Calu3 (cell line): Measurements from ENCODE around the gene CCDC192. TPM values are rescaled to one million over a fixed set of nuclear protein-coding genes. Genes with fewer than 3 reads are reported as not detected.

Source experiments
- BruUV-seq: library from RNA; stranded (reverse); fragments of 400-500 nt; replicated peaks from 2 replicates; lab custom pipeline; 2021; lab: Mats Ljungman, UMichigan
- CTCF ChIA-PET: fragments of 300-600 bp; sonication (Branson Sonifier 250); formaldehyde crosslinking; loops from one replicate; lab custom pipeline; 2022; ENCODE audit warnings: antibody characterized with exemption; lab: Charles Lee
- DNase-seq: peaks from one replicate; pipeline ENCODE4 v3.0.0; 2022
- H3K27ac Mint-ChIP-seq: one replicate; pipeline ENCODE4 v1.8.0; 2022; ENCODE audit warnings: mixed read lengths; ENCODE audit not compliant: unreplicated experiment
- H3K27me3 Mint-ChIP-seq: one replicate; pipeline ENCODE4 v1.8.0; 2022; ENCODE audit warnings: mixed read lengths; ENCODE audit not compliant: unreplicated experiment
- H3K36me3 Mint-ChIP-seq: one replicate; pipeline ENCODE4 v1.8.0; 2022; ENCODE audit warnings: mild to moderate bottlenecking, moderate library complexity, mixed read lengths; ENCODE audit not compliant: insufficient read depth, unreplicated experiment
- H3K4me1 Mint-ChIP-seq: one replicate; pipeline ENCODE4 v1.8.0; 2022; ENCODE audit warnings: mild to moderate bottlenecking, low read depth, mixed read lengths; ENCODE audit not compliant: unreplicated experiment
- H3K4me3 Mint-ChIP-seq: one replicate; pipeline ENCODE4 v1.8.0; 2022; ENCODE audit warnings: mild to moderate bottlenecking, low read depth, moderate library complexity, mixed read lengths; ENCODE audit not compliant: unreplicated experiment
- H3K9me3 Mint-ChIP-seq: one replicate; pipeline ENCODE4 v1.8.0; 2022; ENCODE audit warnings: low read depth, mixed read lengths; ENCODE audit not compliant: unreplicated experiment
- CTCF ChIP-seq: fragments of 200-600 bp; IDR thresholded peaks from one replicate; pipeline ENCODE4 v1.8.0; 2022; ENCODE audit warnings: antibody characterized with exemption; ENCODE audit not compliant: unreplicated experiment
- intact Hi-C: fragments of 100-400 bp; cut with micrococcal nuclease; formaldehyde crosslinking; loops from one replicate; pipeline ENCODE4 v1.10.0; 2022; ENCODE audit not compliant: unreplicated experiment
- total RNA-seq: library from RNA; stranded (reverse); gene quantifications from 2 replicates; pipeline ENCODE4 v1.2.3, GENCODE V29; 2022

Gene CCDC192
- total RNA-seq, 1 experiment from 2014 or later, result 2.5 TPM

DNA sequence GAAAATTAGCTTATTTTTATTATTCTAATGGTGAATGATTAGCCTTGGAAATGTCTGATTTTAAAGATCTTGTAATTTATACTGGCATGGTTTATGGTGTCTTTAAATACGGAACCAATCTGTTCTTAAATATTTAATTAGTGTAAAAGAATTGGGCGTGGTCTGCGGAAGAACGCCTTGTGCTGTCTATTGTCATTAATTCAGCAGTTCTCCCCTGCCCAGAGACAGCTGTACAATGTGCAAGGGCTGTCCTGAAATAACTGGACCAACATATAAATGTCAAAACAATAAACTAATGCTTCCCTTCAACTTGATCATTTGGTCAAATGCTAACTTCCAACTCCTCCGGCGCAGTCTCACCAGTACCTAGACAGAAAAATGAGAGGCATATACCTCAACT, 124.3 kb downstream of the CCDC192 start:
- intact Hi-C loops, result no loop called here
- Mint-ChIP-seq H3K36me3 (no peaks in the 10 kb centered on the region), H3K4me1 (no peaks in the 10 kb centered on the region), H3K27me3 (no peaks in the 10 kb centered on the region), H3K4me3 (no peak overlapping the region), H3K27ac (no peak overlapping the region), H3K9me3 (peaks cover 5% of the 10 kb centered on the region)
- CTCF ChIA-PET, result no interaction called here
- no peak for DNase-seq
- TF ChIP-seq CTCF, result no peak
- BruUV-seq, result no TSS peak

GRCh38 chr5:127830157-127830556, 127.0 kb downstream of the CCDC192 start:
- Mint-ChIP-seq H3K36me3 (no peaks in the 10 kb centered on the region), H3K4me1 (peaks cover 10% of the 10 kb centered on the region)

DNA sequence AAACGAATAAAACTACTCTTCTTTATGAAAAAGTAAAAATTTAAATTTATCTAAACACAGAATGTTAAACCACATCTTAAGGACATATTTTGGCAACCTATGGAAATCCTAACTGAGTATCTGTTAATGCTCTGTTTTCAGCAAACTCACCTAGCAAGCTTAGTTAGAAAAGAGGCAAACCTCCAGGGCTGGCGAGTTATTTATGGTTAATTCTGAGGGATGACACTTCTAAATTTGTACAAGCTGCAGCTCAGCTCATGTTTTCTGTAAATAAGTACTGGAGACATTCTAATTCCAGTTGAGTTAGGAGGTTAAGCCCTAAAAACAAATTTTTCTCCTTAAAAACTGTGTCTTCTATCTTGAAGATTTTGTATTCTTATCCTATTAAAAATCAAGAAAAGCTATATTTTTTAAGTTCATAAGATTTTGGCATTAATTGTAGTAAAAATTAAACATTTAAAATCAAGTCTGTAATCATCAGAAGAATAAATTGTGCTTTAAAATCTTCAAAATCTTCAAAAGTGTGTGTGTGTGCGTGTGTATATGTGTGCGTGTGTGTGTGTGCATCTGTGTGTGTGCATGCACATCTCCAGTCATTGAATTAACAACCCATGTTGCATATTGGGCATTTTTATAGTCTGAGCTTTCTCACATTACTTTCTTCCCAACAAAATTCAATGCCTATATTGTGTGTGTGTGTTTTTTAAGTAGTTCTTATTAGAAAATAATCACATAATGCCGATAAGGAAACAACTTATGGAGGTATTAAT, 127.8 kb downstream of the CCDC192 start:
- BruUV-seq, result no TSS peak
- Mint-ChIP-seq H3K9me3 (peaks cover 8% of the 10 kb centered on the region), H3K36me3 (no peaks in the 10 kb centered on the region), H3K4me3 (no peak overlapping the region), H3K4me1 (peaks cover 10% of the 10 kb centered on the region), H3K27ac (no peak overlapping the region), H3K27me3 (no peaks in the 10 kb centered on the region)
- no peak for TF ChIP-seq CTCF
- no peak for DNase-seq
- intact Hi-C loops, result no loop called here
- CTCF ChIA-PET, result interaction anchor here (1.2 kb wide), 1 partner anchor 10 kb away, joined by 3 read pairs; no protein-coding TSS in a partner anchor

More at GRCh38 chr5:127830157-127830556, 127.0 kb downstream of the CCDC192 start:
- H3K27me3 Mint-ChIP-seq, result no peaks in the 10 kb centered on the region
- intact Hi-C loops, result no loop called here
- peaks cover 5% of the 10 kb centered on the region for H3K9me3 Mint-ChIP-seq
- CTCF ChIA-PET, result interaction anchor here (1.2 kb wide), 1 partner anchor 9 kb away, joined by 3 read pairs; no protein-coding TSS in a partner anchor
- no peak overlapping the region for H3K4me3 Mint-ChIP-seq
- H3K27ac Mint-ChIP-seq, result no peak overlapping the region
- TF ChIP-seq CTCF, result no peak
- no peak for DNase-seq
- no TSS peak for BruUV-seq

DNA sequence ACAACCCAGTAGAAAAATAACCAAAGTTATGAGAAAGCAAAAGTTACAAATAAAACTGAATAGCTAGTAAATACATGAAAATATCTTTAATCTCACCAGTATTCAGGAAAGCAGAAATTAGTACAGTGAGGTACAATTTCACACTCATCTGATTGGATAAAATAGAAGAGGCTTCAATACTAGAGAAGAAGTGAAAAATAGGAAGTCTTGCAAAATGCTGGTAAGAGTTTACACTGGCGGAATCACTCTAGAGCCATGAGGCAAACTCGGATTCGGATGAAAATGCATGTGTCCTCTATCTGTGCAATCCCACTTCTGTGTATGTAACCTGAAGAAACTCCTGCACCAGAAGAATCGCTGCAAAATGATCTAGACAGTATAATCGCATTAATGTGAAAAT, 128.9 kb downstream of the CCDC192 start:
- no peak overlapping the region for H3K4me3 Mint-ChIP-seq
- H3K36me3 Mint-ChIP-seq, result no peaks in the 10 kb centered on the region
- no peak for TF ChIP-seq CTCF
- DNase-seq, result no peak
- peaks cover 8% of the 10 kb centered on the region for H3K9me3 Mint-ChIP-seq
- H3K27me3 Mint-ChIP-seq, result no peaks in the 10 kb centered on the region
- H3K4me1 Mint-ChIP-seq, result peaks cover 10% of the 10 kb centered on the region
- no peak overlapping the region for H3K27ac Mint-ChIP-seq
- CTCF ChIA-PET, result no interaction called here
- intact Hi-C loops, result no loop called here
- BruUV-seq, result no TSS peak
